K562 (cell line): ENCODE measurements around the gene ABT1. TPM values are rescaled to one million over a fixed set of nuclear protein-coding genes. Genes with fewer than 3 reads are reported as not detected.

ENCODE experiments used
- ARID1B ChIP-seq: fragments of 450-650 bp; IDR thresholded peaks from 2 replicates; pipeline ENCODE4 v1.6.1; 2016; ENCODE audit warnings: antibody characterized with exemption, mild to moderate bottlenecking, inconsistent platforms
- CCAR2 ChIP-seq: fragments of 200-400 bp; formaldehyde crosslinking; IDR thresholded peaks from 2 replicates; pipeline ENCODE4 v1.6.1; 2017; ENCODE audit warnings: mild to moderate bottlenecking, low read depth, low read length
- CHD1 ChIP-seq: fragments of 200-600 bp; sonication (generic); IDR thresholded peaks from one replicate; pipeline ENCODE4 v1.6.1; 2012; ENCODE audit warnings: mild to moderate bottlenecking, moderate library complexity, low read length, inconsistent platforms
- CTBP1 ChIP-seq: fragments of 450-650 bp; IDR thresholded peaks from 2 replicates; pipeline ENCODE4 v1.6.1; 2016; ENCODE audit warnings: borderline replicate concordance
- EP300 ChIP-seq: IDR thresholded peaks from 2 replicates; pipeline ENCODE4 v1.6.1; 2012; ENCODE audit warnings: low read length, improper control_type of control experiment
- HLTF ChIP-seq: fragments of 450-650 bp; IDR thresholded peaks from 2 replicates; pipeline ENCODE4 v1.6.1; 2016
- ILF3 ChIP-seq: fragments of 450-650 bp; IDR thresholded peaks from 2 replicates; pipeline ENCODE4 v1.6.1; 2018; ENCODE audit warnings: antibody characterized with exemption, mild to moderate bottlenecking, moderate library complexity, borderline replicate concordance
- KAT8 ChIP-seq: fragments of 450-650 bp; IDR thresholded peaks from 2 replicates; pipeline ENCODE4 v1.6.1; 2016; ENCODE audit warnings: low read depth, mild to moderate bottlenecking
- KHSRP ChIP-seq: fragments of 450-650 bp; IDR thresholded peaks from 2 replicates; pipeline ENCODE4 v1.6.1; 2017
- MEIS2 ChIP-seq: fragments of 450-650 bp; IDR thresholded peaks from 2 replicates; pipeline ENCODE4 v1.6.1; 2014; ENCODE audit warnings: mild to moderate bottlenecking; ENCODE audit not compliant: partially characterized antibody
- MTA1 ChIP-seq: fragments of 450-650 bp; IDR thresholded peaks from 2 replicates; pipeline ENCODE4 v1.6.1; 2017; ENCODE audit warnings: borderline replicate concordance
- NFIC ChIP-seq: fragments of 450-650 bp; IDR thresholded peaks from 2 replicates; pipeline ENCODE4 v1.6.1; 2017; ENCODE audit warnings: mild to moderate bottlenecking, inconsistent platforms
- NR2C1 ChIP-seq, 2 experiments: fragments of 450-650 bp; IDR thresholded peaks; 2 replicates each; pipeline ENCODE4 v1.6.1; 2017; ENCODE audit warnings: mild to moderate bottlenecking in 2 of 2, antibody characterized with exemption in 1 of 2, inconsistent platforms in 1 of 2, missing compliant biosample characterization in 1 of 2, missing genetic modification characterization in 1 of 2
- PCBP1 ChIP-seq: fragments of 200-400 bp; formaldehyde crosslinking; IDR thresholded peaks from 2 replicates; pipeline ENCODE4 v1.6.1; 2018; ENCODE audit warnings: mild to moderate bottlenecking, low read depth, low read length; ENCODE audit not compliant: poor library complexity, severe bottlenecking
- POLR3A ChIP-seq: IDR thresholded peaks from 2 replicates; pipeline ENCODE4 v1.6.1; 2011; ENCODE audit warnings: borderline replicate concordance, mild to moderate bottlenecking, moderate library complexity; ENCODE audit not compliant: insufficient read length, insufficient read depth; ENCODE audit errors: extremely low read depth
- PTTG1 ChIP-seq: fragments of 450-650 bp; IDR thresholded peaks from 2 replicates; pipeline ENCODE4 v1.6.1; 2016; ENCODE audit warnings: low read depth, mild to moderate bottlenecking, missing genetic modification characterization, missing compliant biosample characterization
- RFX1 ChIP-seq: fragments of 450-650 bp; IDR thresholded peaks from 2 replicates; pipeline ENCODE4 v1.6.1; 2016; ENCODE audit warnings: mild to moderate bottlenecking, moderate library complexity
- SIRT6 ChIP-seq: IDR thresholded peaks from one replicate; pipeline ENCODE4 v1.6.1; 2012; ENCODE audit warnings: low read depth, mild to moderate bottlenecking, control low read depth, inconsistent platforms, low read length, moderate library complexity
- SNIP1 ChIP-seq: fragments of 450-650 bp; IDR thresholded peaks from 2 replicates; pipeline ENCODE4 v1.7.1; 2017; ENCODE audit warnings: low read depth, mild to moderate bottlenecking
- TEAD1 ChIP-seq, 2 experiments: fragments of 450-650 bp in 1 of 2; sonication (generic) in 1 of 2; formaldehyde crosslinking; IDR thresholded peaks; 2 replicates each; pipeline versions ENCODE4 v1.4.0 to v1.8.0; 2020 to 2022; ENCODE audit warnings: mild to moderate bottlenecking in 2 of 2, missing genetic modification reagents in 1 of 2
- XRCC5 ChIP-seq: fragments of 200-400 bp; formaldehyde crosslinking; IDR thresholded peaks from 2 replicates; pipeline ENCODE4 v1.6.1; 2017; ENCODE audit warnings: low read depth, mild to moderate bottlenecking, low read length
- ZBTB1 ChIP-seq: sonication (generic); formaldehyde crosslinking; IDR thresholded peaks from 2 replicates; pipeline ENCODE4 v1.8.1; 2023; ENCODE audit warnings: missing genetic modification reagents, low read depth, mild to moderate bottlenecking, borderline replicate concordance
- ZBTB7A ChIP-seq: IDR thresholded peaks from 2 replicates; pipeline ENCODE4 v1.6.1; 2011; ENCODE audit warnings: low read depth, mild to moderate bottlenecking, low read length, moderate library complexity, borderline replicate concordance; ENCODE audit not compliant: control insufficient read depth
- ZNF263 ChIP-seq: sonication (generic); formaldehyde crosslinking; IDR thresholded peaks from 2 replicates; pipeline ENCODE4 v1.8.0; 2022; ENCODE audit warnings: mild to moderate bottlenecking, missing genetic modification reagents, borderline replicate concordance
- ZNF707 ChIP-seq: fragments of 250-450 bp; sonication (Bioruptor Pico); conservative IDR thresholded peaks from 2 replicates; pipeline ENCODE4 v1.8.0; 2022; ENCODE audit warnings: inconsistent platforms, mild to moderate bottlenecking, moderate library complexity
- ZNF830 ChIP-seq: fragments of 250-450 bp; sonication (Bioruptor Pico); IDR thresholded peaks from 2 replicates; pipeline ENCODE4 v1.5.0; 2021; ENCODE audit warnings: mild to moderate bottlenecking
- polyA plus RNA-seq, 8 experiments: library from polyadenylated mRNA; depleted of rRNA in 4 of 8; stranded (reverse) in 5 of 8; unstranded in 3 of 8; fragments of >200 nt; fragmentation: Nextera tagmentation in 2 of 8; fragmentation: Illumina TruSeq in 1 of 8; extraction: Ambion mirVana in 2 of 8; extraction: Trizol in 1 of 8; gene quantifications; 2 replicates each; pipeline versions ENCODE4 v1.2.1 to v1.2.3, GENCODE V29; 2011 to 2014; ENCODE audit warnings: inconsistent platforms in 1 of 8, missing spikeins in 1 of 8
- total RNA-seq, 7 experiments: library from RNA; depleted of rRNA in 6 of 7; stranded (reverse); fragments of >200 nt in 6 of 7; fragmentation: Illumina TruSeq in 2 of 7; extraction: Trizol in 2 of 7; gene quantifications; 2 replicates each; pipeline versions ENCODE4 v1.2.1 to v1.2.3, GENCODE V29; 2011 to 2021; ENCODE audit warnings: low replicate concordance in 1 of 7
- TF ChIP-seq, protein P1 (sequence below): fragments of 200-400 bp; formaldehyde crosslinking; IDR thresholded peaks from 2 replicates; pipeline ENCODE4 v1.6.1; 2017; ENCODE audit warnings: mild to moderate bottlenecking, low read depth, low read length, moderate library complexity
- TF ChIP-seq, protein P2 (sequence below): IDR thresholded peaks from 2 replicates; pipeline ENCODE4 v1.6.1; 2014; ENCODE audit warnings: antibody characterized with exemption

ABT1 gene
- total and polyA plus RNA-seq, 9 of the 15 experiments (the other 6 are each of a cell fraction or from before 2014, with no cell fraction given), result 8.8 to 52.7 (median 40.7) TPM

DNA sequence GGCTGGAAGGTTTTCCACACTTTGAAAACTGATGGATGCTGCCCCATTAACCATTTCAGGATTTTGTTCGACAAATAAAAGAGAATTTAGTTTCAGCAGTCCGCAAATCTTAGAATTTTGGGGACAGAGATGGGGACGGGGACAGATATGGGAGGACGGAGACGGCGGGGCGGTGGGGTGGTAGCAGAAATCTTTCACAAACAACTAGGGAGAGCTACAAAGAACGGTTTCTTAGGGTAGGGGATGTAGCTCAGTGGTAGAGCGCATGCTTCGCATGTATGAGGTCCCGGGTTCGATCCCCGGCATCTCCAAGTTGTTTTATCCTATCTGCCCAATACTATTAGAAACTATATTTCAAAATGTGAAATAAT lies 43.5 kb upstream of the ABT1 start (continued):
- TF ChIP-seq SIRT6 (no peak), POLR3A (peak; percentile 87), TEAD1 (CRISPR knock-in tag; IDR thresholded peaks at IDR 0.05) (no peak; a peak in 1 of 4 replicates), ILF3 (peak; percentile 82), RFX1 (no peak), CHD1 (no peak), MEIS2 (peak; percentile 1), EP300 (peak; percentile 72), ZNF707 (no peak), ARID1B (no peak), ZBTB7A (0 out of 2 replicates have a peak, but pooled peaks have one; percentile 31), XRCC5 (peak; percentile 46), SNIP1 (no peak), CCAR2 (no peak), PTTG1 (tag) (no peak), HLTF (no peak), CTBP1 (0 out of 2 replicates have a peak, but pooled peaks have one; percentile 8), NFIC (peak; percentile 70), MTA1 (no peak), ZNF830 (CRISPR knock-in tag) (no peak), NR2C1 (IDR thresholded peaks at IDR 0.05) (no peak), NR2C1 (tag; IDR thresholded peaks at IDR 0.05) (no peak), ZNF263 (CRISPR knock-in tag) (peak; percentile 97), KAT8 (no peak), KHSRP (no peak), PCBP1 (no peak), ZBTB1 (CRISPR knock-in tag) (no peak)
- TF ChIP-seq, protein P1, sequence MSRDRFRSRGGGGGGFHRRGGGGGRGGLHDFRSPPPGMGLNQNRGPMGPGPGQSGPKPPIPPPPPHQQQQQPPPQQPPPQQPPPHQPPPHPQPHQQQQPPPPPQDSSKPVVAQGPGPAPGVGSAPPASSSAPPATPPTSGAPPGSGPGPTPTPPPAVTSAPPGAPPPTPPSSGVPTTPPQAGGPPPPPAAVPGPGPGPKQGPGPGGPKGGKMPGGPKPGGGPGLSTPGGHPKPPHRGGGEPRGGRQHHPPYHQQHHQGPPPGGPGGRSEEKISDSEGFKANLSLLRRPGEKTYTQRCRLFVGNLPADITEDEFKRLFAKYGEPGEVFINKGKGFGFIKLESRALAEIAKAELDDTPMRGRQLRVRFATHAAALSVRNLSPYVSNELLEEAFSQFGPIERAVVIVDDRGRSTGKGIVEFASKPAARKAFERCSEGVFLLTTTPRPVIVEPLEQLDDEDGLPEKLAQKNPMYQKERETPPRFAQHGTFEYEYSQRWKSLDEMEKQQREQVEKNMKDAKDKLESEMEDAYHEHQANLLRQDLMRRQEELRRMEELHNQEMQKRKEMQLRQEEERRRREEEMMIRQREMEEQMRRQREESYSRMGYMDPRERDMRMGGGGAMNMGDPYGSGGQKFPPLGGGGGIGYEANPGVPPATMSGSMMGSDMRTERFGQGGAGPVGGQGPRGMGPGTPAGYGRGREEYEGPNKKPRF, result no peak
- TF ChIP-seq, protein P2, sequence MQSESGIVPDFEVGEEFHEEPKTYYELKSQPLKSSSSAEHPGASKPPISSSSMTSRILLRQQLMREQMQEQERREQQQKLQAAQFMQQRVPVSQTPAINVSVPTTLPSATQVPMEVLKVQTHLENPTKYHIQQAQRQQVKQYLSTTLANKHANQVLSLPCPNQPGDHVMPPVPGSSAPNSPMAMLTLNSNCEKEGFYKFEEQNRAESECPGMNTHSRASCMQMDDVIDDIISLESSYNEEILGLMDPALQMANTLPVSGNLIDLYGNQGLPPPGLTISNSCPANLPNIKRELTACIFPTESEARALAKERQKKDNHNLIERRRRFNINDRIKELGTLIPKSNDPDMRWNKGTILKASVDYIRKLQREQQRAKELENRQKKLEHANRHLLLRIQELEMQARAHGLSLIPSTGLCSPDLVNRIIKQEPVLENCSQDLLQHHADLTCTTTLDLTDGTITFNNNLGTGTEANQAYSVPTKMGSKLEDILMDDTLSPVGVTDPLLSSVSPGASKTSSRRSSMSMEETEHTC, result no peak
